WTC11 (cell line): ENCODE results near the gene NIT2. TPM values are rescaled to one million over a fixed set of nuclear protein-coding genes. Genes with fewer than 3 reads are reported as not detected.

ENCODE experiments used
- ATAC-seq: fragments of 200-7000 bp; cut with Tn5 transposase; 2 replicates; pipeline ENCODE4 v1.10.0; 2021; ENCODE audit warnings: mild to moderate bottlenecking, moderate library complexity
- CTCF ChIA-PET: fragments of 300-600 bp; sonication (Branson Sonifier 250); formaldehyde crosslinking; loops from one replicate; lab custom pipeline; 2021; ENCODE audit warnings: antibody characterized with exemption; lab: Charles Lee
- POLR2A ChIA-PET: fragments of 350-600 bp; sonication (Branson Sonifier 250); formaldehyde crosslinking; loops from one replicate; lab custom pipeline; 2021; ENCODE audit warnings: antibody characterized with exemption; lab: Charles Lee
- DNase-seq: peaks from one replicate; pipeline ENCODE4 v3.0.0; 2021; ENCODE audit warnings: low spot score
- H3K27ac Mint-ChIP-seq: 2 replicates; pipeline ENCODE4 v1.8.0; 2021; ENCODE audit warnings: mixed read lengths
- H3K27me3 Mint-ChIP-seq: 2 replicates; pipeline ENCODE4 v1.8.0; 2021; ENCODE audit warnings: low read depth, mild to moderate bottlenecking, moderate library complexity, mixed read lengths
- H3K36me3 Mint-ChIP-seq: 2 replicates; pipeline ENCODE4 v1.8.0; 2021; ENCODE audit warnings: mixed read lengths
- H3K4me1 Mint-ChIP-seq: 2 replicates; pipeline ENCODE4 v1.8.0; 2022; ENCODE audit warnings: mixed read lengths
- H3K4me3 Mint-ChIP-seq: 2 replicates; pipeline ENCODE4 v1.8.0; 2021; ENCODE audit warnings: mild to moderate bottlenecking, moderate library complexity, mixed read lengths
- H3K9me3 Mint-ChIP-seq: 2 replicates; pipeline ENCODE4 v1.8.0; 2021; ENCODE audit warnings: mixed read lengths
- CTCF ChIP-seq: fragments of 200-600 bp; IDR thresholded peaks from 2 replicates; pipeline ENCODE4 v1.8.0; 2022; ENCODE audit warnings: antibody characterized with exemption
- ETV6 ChIP-seq: sonication (generic); formaldehyde crosslinking; IDR thresholded peaks from 2 replicates; pipeline ENCODE4 v1.8.1; 2022; ENCODE audit warnings: mild to moderate bottlenecking, missing genetic modification reagents
- GRHL2 ChIP-seq: fragments of 250-450 bp; sonication (Bioruptor Pico); IDR thresholded peaks from 2 replicates; pipeline ENCODE4 v1.8.0; 2022; ENCODE audit warnings: mild to moderate bottlenecking, moderate library complexity; ENCODE audit not compliant: insufficient replicate concordance, severe bottlenecking
- GTF2I ChIP-seq: fragments of 250-450 bp; sonication (Bioruptor Pico); conservative IDR thresholded peaks from 2 replicates; pipeline ENCODE4 v1.4.0; 2021; ENCODE audit warnings: mild to moderate bottlenecking
- IRF2 ChIP-seq: sonication (generic); formaldehyde crosslinking; IDR thresholded peaks from 2 replicates; pipeline ENCODE4 v1.8.0; 2022; ENCODE audit warnings: low read depth, missing genetic modification reagents, borderline replicate concordance
- KAT7 ChIP-seq: sonication (generic); formaldehyde crosslinking; IDR thresholded peaks from 2 replicates; pipeline ENCODE4 v1.8.1; 2023; ENCODE audit warnings: missing genetic modification reagents, mild to moderate bottlenecking, borderline replicate concordance
- NR2C2 ChIP-seq: sonication (generic); formaldehyde crosslinking; IDR thresholded peaks from 2 replicates; pipeline ENCODE4 v1.8.0; 2022; ENCODE audit warnings: mild to moderate bottlenecking, missing genetic modification reagents
- OVOL2 ChIP-seq: fragments of 250-450 bp; sonication (Bioruptor Pico); IDR thresholded peaks from 2 replicates; pipeline ENCODE4 v1.9.0; 2021; ENCODE audit warnings: mild to moderate bottlenecking, borderline replicate concordance
- TEAD4 ChIP-seq: sonication (generic); formaldehyde crosslinking; IDR thresholded peaks from 2 replicates; pipeline ENCODE4 v1.8.0; 2022; ENCODE audit warnings: mild to moderate bottlenecking, missing genetic modification reagents
- ZNF232 ChIP-seq: sonication (generic); formaldehyde crosslinking; IDR thresholded peaks from 2 replicates; pipeline ENCODE4 v1.8.0; 2022; ENCODE audit warnings: mild to moderate bottlenecking, missing genetic modification reagents
- total RNA-seq: library from RNA; stranded (reverse); gene quantifications from 3 replicates; pipeline ENCODE4 v1.2.3, GENCODE V29; 2021
- TF ChIP-seq, protein P1 (sequence below): sonication (generic); formaldehyde crosslinking; IDR thresholded peaks from 2 replicates; pipeline ENCODE4 v1.8.1; 2023; ENCODE audit warnings: mild to moderate bottlenecking, missing genetic modification reagents
- TF ChIP-seq, protein P2 (sequence below): fragments of 250-450 bp; sonication (Bioruptor Pico); IDR thresholded peaks from 2 replicates; pipeline ENCODE4 v1.9.0; 2021; ENCODE audit warnings: mild to moderate bottlenecking
- TF ChIP-seq, protein P3 (sequence below): sonication (generic); formaldehyde crosslinking; conservative IDR thresholded peaks from 2 replicates; pipeline ENCODE4 v1.8.1; 2022; ENCODE audit warnings: mild to moderate bottlenecking, missing genetic modification reagents
- TF ChIP-seq, protein P4 (sequence below): sonication (generic); formaldehyde crosslinking; IDR thresholded peaks from 2 replicates; pipeline ENCODE4 v1.8.0; 2023; ENCODE audit warnings: mild to moderate bottlenecking, missing genetic modification reagents
- TF ChIP-seq, protein P5 (sequence below): sonication (generic); formaldehyde crosslinking; IDR thresholded peaks from 2 replicates; pipeline ENCODE4 v1.8.1; 2023; ENCODE audit warnings: mild to moderate bottlenecking, missing genetic modification reagents, moderate library complexity
- TF ChIP-seq, protein P6 (sequence below): sonication (generic); formaldehyde crosslinking; IDR thresholded peaks from 2 replicates; pipeline ENCODE4 v1.8.1; 2022; ENCODE audit warnings: missing genetic modification reagents, borderline replicate concordance
- TF ChIP-seq, protein P7 (sequence below): sonication (generic); formaldehyde crosslinking; IDR thresholded peaks from 2 replicates; pipeline ENCODE4 v1.8.0; 2022; ENCODE audit warnings: mild to moderate bottlenecking, missing genetic modification reagents

The NIT2 gene
- total RNA-seq, 1 experiment from 2014 or later: 27.3 TPM

GRCh38 chr3:100331660-100332059, 2.9 kb upstream of the NIT2 start (continued):
- TF ChIP-seq, protein P1, sequence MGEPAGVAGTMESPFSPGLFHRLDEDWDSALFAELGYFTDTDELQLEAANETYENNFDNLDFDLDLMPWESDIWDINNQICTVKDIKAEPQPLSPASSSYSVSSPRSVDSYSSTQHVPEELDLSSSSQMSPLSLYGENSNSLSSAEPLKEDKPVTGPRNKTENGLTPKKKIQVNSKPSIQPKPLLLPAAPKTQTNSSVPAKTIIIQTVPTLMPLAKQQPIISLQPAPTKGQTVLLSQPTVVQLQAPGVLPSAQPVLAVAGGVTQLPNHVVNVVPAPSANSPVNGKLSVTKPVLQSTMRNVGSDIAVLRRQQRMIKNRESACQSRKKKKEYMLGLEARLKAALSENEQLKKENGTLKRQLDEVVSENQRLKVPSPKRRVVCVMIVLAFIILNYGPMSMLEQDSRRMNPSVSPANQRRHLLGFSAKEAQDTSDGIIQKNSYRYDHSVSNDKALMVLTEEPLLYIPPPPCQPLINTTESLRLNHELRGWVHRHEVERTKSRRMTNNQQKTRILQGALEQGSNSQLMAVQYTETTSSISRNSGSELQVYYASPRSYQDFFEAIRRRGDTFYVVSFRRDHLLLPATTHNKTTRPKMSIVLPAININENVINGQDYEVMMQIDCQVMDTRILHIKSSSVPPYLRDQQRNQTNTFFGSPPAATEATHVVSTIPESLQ (CRISPR knock-in tag): no peak
- no peak for TF ChIP-seq KAT7 (CRISPR knock-in tag)
- no peak for TF ChIP-seq GTF2I (CRISPR knock-in tag)

GRCh38 chr3:100333051-100333450, 1.5 kb upstream of the NIT2 start:
- no peak for DNase-seq
- Mint-ChIP-seq H3K27me3 (peaks cover 17% of the 10 kb centered on the region), H3K27ac (no peak overlapping the region), H3K9me3 (peaks cover under 1% of the 10 kb centered on the region; the same call in 1 of the 2 replicates)
- TF ChIP-seq, protein P2, sequence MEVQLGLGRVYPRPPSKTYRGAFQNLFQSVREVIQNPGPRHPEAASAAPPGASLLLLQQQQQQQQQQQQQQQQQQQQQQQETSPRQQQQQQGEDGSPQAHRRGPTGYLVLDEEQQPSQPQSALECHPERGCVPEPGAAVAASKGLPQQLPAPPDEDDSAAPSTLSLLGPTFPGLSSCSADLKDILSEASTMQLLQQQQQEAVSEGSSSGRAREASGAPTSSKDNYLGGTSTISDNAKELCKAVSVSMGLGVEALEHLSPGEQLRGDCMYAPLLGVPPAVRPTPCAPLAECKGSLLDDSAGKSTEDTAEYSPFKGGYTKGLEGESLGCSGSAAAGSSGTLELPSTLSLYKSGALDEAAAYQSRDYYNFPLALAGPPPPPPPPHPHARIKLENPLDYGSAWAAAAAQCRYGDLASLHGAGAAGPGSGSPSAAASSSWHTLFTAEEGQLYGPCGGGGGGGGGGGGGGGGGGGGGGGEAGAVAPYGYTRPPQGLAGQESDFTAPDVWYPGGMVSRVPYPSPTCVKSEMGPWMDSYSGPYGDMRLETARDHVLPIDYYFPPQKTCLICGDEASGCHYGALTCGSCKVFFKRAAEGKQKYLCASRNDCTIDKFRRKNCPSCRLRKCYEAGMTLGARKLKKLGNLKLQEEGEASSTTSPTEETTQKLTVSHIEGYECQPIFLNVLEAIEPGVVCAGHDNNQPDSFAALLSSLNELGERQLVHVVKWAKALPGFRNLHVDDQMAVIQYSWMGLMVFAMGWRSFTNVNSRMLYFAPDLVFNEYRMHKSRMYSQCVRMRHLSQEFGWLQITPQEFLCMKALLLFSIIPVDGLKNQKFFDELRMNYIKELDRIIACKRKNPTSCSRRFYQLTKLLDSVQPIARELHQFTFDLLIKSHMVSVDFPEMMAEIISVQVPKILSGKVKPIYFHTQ: no peak
- TF ChIP-seq NR2C2 (CRISPR knock-in tag) (no peak), CTCF (no peak), ETV6 (CRISPR knock-in tag) (no peak), IRF2 (CRISPR knock-in tag) (no peak), GRHL2 (no peak), TEAD4 (CRISPR knock-in tag) (no peak), OVOL2 (CRISPR knock-in tag) (no peak), ZNF232 (CRISPR knock-in tag) (no peak)
- TF ChIP-seq, protein P3, sequence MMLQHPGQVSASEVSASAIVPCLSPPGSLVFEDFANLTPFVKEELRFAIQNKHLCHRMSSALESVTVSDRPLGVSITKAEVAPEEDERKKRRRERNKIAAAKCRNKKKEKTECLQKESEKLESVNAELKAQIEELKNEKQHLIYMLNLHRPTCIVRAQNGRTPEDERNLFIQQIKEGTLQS: no peak
- TF ChIP-seq, protein P4, sequence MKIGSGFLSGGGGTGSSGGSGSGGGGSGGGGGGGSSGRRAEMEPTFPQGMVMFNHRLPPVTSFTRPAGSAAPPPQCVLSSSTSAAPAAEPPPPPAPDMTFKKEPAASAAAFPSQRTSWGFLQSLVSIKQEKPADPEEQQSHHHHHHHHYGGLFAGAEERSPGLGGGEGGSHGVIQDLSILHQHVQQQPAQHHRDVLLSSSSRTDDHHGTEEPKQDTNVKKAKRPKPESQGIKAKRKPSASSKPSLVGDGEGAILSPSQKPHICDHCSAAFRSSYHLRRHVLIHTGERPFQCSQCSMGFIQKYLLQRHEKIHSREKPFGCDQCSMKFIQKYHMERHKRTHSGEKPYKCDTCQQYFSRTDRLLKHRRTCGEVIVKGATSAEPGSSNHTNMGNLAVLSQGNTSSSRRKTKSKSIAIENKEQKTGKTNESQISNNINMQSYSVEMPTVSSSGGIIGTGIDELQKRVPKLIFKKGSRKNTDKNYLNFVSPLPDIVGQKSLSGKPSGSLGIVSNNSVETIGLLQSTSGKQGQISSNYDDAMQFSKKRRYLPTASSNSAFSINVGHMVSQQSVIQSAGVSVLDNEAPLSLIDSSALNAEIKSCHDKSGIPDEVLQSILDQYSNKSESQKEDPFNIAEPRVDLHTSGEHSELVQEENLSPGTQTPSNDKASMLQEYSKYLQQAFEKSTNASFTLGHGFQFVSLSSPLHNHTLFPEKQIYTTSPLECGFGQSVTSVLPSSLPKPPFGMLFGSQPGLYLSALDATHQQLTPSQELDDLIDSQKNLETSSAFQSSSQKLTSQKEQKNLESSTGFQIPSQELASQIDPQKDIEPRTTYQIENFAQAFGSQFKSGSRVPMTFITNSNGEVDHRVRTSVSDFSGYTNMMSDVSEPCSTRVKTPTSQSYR (CRISPR knock-in tag): no peak
- TF ChIP-seq, protein P5, sequence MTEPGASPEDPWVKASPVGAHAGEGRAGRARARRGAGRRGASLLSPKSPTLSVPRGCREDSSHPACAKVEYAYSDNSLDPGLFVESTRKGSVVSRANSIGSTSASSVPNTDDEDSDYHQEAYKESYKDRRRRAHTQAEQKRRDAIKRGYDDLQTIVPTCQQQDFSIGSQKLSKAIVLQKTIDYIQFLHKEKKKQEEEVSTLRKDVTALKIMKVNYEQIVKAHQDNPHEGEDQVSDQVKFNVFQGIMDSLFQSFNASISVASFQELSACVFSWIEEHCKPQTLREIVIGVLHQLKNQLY (CRISPR knock-in tag): no peak
- TF ChIP-seq, protein P1 (CRISPR knock-in tag): no peak
- TF ChIP-seq, protein P6, sequence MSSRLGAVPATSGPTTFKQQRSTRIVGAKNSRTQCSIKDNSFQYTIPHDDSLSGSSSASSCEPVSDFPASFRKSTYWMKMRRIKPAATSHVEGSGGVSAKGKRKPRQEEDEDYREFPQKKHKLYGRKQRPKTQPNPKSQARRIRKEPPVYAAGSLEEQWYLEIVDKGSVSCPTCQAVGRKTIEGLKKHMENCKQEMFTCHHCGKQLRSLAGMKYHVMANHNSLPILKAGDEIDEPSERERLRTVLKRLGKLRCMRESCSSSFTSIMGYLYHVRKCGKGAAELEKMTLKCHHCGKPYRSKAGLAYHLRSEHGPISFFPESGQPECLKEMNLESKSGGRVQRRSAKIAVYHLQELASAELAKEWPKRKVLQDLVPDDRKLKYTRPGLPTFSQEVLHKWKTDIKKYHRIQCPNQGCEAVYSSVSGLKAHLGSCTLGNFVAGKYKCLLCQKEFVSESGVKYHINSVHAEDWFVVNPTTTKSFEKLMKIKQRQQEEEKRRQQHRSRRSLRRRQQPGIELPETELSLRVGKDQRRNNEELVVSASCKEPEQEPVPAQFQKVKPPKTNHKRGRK (CRISPR knock-in tag): no peak
- TF ChIP-seq, protein P7, sequence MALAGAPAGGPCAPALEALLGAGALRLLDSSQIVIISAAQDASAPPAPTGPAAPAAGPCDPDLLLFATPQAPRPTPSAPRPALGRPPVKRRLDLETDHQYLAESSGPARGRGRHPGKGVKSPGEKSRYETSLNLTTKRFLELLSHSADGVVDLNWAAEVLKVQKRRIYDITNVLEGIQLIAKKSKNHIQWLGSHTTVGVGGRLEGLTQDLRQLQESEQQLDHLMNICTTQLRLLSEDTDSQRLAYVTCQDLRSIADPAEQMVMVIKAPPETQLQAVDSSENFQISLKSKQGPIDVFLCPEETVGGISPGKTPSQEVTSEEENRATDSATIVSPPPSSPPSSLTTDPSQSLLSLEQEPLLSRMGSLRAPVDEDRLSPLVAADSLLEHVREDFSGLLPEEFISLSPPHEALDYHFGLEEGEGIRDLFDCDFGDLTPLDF (CRISPR knock-in tag): no peak
- TF ChIP-seq, all 79 proteins: peak for 0
- peaks cover 17% of the 10 kb centered on the region for H3K4me1 Mint-ChIP-seq
- peaks cover 1% of the 10 kb centered on the region; the same call in 1 of the 2 replicates for H3K36me3 Mint-ChIP-seq
- ChIA-PET CTCF (interaction anchor here (1.2 kb wide), 1 partner anchor 10 kb away, joined by 3 read pairs; no protein-coding TSS in a partner anchor), POLR2A (interaction anchor here (0.7 kb wide), 1 partner anchor 59 kb away, joined by 4 read pairs; no protein-coding TSS in a partner anchor)
- no peak overlapping the region for H3K4me3 Mint-ChIP-seq
- no peak for ATAC-seq
